GM13977 (cell line): ENCODE results near the gene CCDC51.
"Not testable (repeated sequence)": the region's sequence is repeated elsewhere in the genome, so short reads cannot be mapped to it uniquely, and the experiment has no call there.

Experiments used
- DNase-seq: peaks from one replicate; pipeline ENCODE4 v3.0.0; 2012; ENCODE audit warnings: low spot score
- CTCF ChIP-seq: IDR thresholded peaks from 2 replicates; pipeline ENCODE4 v1.5.1; 2012; ENCODE audit warnings: mild to moderate bottlenecking, control low read depth; ENCODE audit not compliant: insufficient read depth; ENCODE audit errors: extremely low read depth, missing control alignments
- in situ Hi-C: fragments of 300-500 bp; cut with MboI; formaldehyde crosslinking; loops from one replicate; pipeline ENCODE4 v1.12.0; 2022; ENCODE audit warnings: low sequenced_read_pairs, low pct_unique_long_range_greater_than_20kb, mixed read lengths, inconsistent platforms; ENCODE audit not compliant: unreplicated experiment

The CCDC51 gene

GRCh38 chr3:48439820-48440589 is at the start of gene CCDC51, which contains the start of gene TMA7:
Gene CCDC51 (minus strand): TSS chr3:48440119. CDS start chr3:48435128, 4,991 bp downstream.
Gene TMA7 (plus strand): TSS chr3:48440257. CDS start chr3:48440297, 40 bp downstream.
- in situ Hi-C loops: loop anchor here (10.0 kb wide), 1 partner anchor 245 kb away; no protein-coding TSS in a partner anchor
- DNase-seq: peak; percentile 98
- TF ChIP-seq CTCF: no peak

- in situ Hi-C loops: no loop called here
- DNase-seq: no peak
- no peak for TF ChIP-seq CTCF
These were observed 47.0 kb upstream of the CCDC51 start for GRCh38 chr3:48486952-48487351.

- in situ Hi-C loops, DNase-seq: not testable (repeated sequence)
These were observed 42.9 kb upstream of the CCDC51 start for GRCh38 chr3:48482822-48483221.

- DNase-seq, in situ Hi-C loops: not testable (repeated sequence)
These were observed 41.0 kb upstream of the CCDC51 start for GRCh38 chr3:48480891-48481290.

GRCh38 chr3:48478626-48479555 is 39.0 kb upstream of the CCDC51 start:
- no peak for TF ChIP-seq CTCF
- no peak for DNase-seq
- in situ Hi-C loops: no loop called here

- no peak for TF ChIP-seq CTCF
- in situ Hi-C loops: no loop called here
- no peak for DNase-seq
These were observed 38.1 kb upstream of the CCDC51 start for GRCh38 chr3:48477959-48478520.

- DNase-seq: no peak
- TF ChIP-seq CTCF: no peak
- in situ Hi-C loops: no loop called here
These were observed 36.6 kb upstream of the CCDC51 start for GRCh38 chr3:48476426-48477053.
